Immature natural killer cell (primary cell): Measurements from ENCODE around the gene PCSK2. TPM values are rescaled to one million over a fixed set of nuclear protein-coding genes. Genes with fewer than 3 reads are reported as not detected.

Source experiments
- DNase-seq, 3 donors: peaks; one replicate each; pipeline ENCODE4 v3.0.0; 2022; ENCODE audit warnings: mixed read lengths in 1 of 3
- H3K27ac Mint-ChIP-seq, 6 donors: one replicate each; pipeline ENCODE4 v1.8.0; 2020; ENCODE audit warnings: mixed read lengths in 6 of 6, mild to moderate bottlenecking in 5 of 6, inconsistent platforms in 4 of 6, moderate library complexity in 3 of 6
- H3K27me3 Mint-ChIP-seq, 3 donors: one replicate each; pipeline ENCODE4 v1.8.0; 2020 to 2021; ENCODE audit warnings: low read depth in 3 of 3, mild to moderate bottlenecking in 3 of 3, mixed read lengths in 3 of 3, moderate library complexity in 3 of 3, inconsistent platforms in 1 of 3
- H3K36me3 Mint-ChIP-seq, 3 donors: one replicate each; pipeline ENCODE4 v1.8.0; 2020; ENCODE audit warnings: mixed read lengths in 3 of 3, inconsistent platforms in 2 of 3, mild to moderate bottlenecking in 2 of 3
- H3K4me1 Mint-ChIP-seq, 2 donors: one replicate each; pipeline ENCODE4 v1.8.0; 2020; ENCODE audit warnings: inconsistent platforms in 2 of 2, mild to moderate bottlenecking in 2 of 2, mixed read lengths in 2 of 2, moderate library complexity in 1 of 2
- H3K4me3 Mint-ChIP-seq, 5 donors: one replicate each; pipeline ENCODE4 v1.8.0; 2020; ENCODE audit warnings: mild to moderate bottlenecking in 5 of 5, mixed read lengths in 5 of 5, inconsistent platforms in 3 of 5, moderate library complexity in 3 of 5
- H3K9me3 Mint-ChIP-seq, 6 donors: one replicate each; pipeline ENCODE4 v1.8.0; 2020; ENCODE audit warnings: mild to moderate bottlenecking in 6 of 6, mixed read lengths in 6 of 6, inconsistent platforms in 4 of 6, moderate library complexity in 3 of 6
- polyA plus RNA-seq, 3 donors: library from polyadenylated mRNA; unstranded; fragments of 300-500 nt; fragmentation: Illumina TruSeq; gene quantifications; one replicate each; pipeline ENCODE4 v1.2.3, GENCODE V29; 2021

The PCSK2 gene
- polyA plus RNA-seq, 3 donors from 2014 or later: not detected

GRCh38 chr20:17530716-17531664, 304.1 kb downstream of the PCSK2 start, which contains the start of gene BFSP1:
Gene BFSP1 (minus strand): TSS chr20:17531379. CDS start chr20:17531329, 50 bp downstream.
- peaks cover 34 to 40% of the 10 kb centered on the region in 2 donors for H3K4me1 Mint-ChIP-seq

DNA sequence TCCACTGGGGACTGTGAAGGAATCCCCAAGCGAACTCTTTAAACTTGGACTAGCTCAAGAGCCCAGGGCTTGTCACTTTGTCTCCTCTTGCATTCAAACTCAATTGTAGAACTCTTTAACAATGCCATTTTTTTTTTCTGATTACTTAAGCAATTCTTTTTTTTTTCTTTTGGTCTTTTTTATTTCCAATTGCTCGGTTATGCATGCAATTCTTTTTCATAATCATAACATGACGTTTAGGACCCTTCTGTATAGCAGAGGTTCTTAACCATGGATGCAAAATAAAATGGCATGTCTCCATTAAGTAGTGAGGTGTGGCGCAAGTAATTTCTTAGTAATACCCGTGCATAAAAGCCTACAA, 304.8 kb downstream of the PCSK2 start:
- Mint-ChIP-seq H3K27me3 (peaks cover 2 to 8% (median 4%) of the 10 kb centered on the region in 3 donors), H3K36me3 (no peaks in the 10 kb centered on the region), H3K4me1 (peaks cover 34 to 43% of the 10 kb centered on the region in 2 donors), H3K27ac (peak overlapping the region; percentile 74 to 97 (median 90)), H3K9me3 (no peaks in the 10 kb centered on the region), H3K4me3 (peak overlapping the region; percentile 91 to 99 (median 95))
- no peak for DNase-seq

More at GRCh38 chr20:17530716-17531664, 304.1 kb downstream of the PCSK2 start, which contains the start of gene BFSP1:
- Mint-ChIP-seq H3K27ac (peak within 1 kb of the TSS; percentile 74 to 97 (median 90)), H3K27me3 (peaks cover 2 to 8% (median 4%) of the 10 kb centered on the region in 3 donors), H3K4me3 (peak within 1 kb of the TSS; percentile 91 to 99 (median 95)), H3K36me3 (no peaks in the 10 kb centered on the region), H3K9me3 (no peaks in the 10 kb centered on the region)
- DNase-seq: peak; percentile 43 to 68 (median 58)

DNA sequence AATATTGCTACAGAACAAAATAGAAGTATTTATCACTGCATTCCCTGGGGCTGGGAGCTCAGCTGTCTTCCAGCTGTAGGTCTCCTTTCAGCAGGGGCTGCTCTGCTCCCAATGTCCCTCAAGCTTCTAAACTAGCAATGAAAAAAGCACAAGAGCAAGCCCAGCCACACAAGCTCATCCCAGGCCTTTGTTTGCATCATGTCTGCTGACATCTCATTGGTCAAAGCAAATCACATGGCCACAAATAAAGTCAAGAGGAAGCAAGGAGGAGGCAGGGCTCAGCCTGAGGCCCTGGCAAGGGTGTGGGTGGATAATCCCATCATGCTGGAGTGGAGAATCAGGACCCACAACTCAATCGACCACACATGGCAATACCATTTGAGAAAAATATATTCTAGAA, 306.6 kb downstream of the PCSK2 start:
- Mint-ChIP-seq H3K36me3 (no peaks in the 10 kb centered on the region), H3K4me3 (peak overlapping the region in 1 of 5 donors; percentile 62), H3K27me3 (peaks cover 5 to 9% (median 8%) of the 10 kb centered on the region in 3 donors), H3K4me1 (peaks cover 40 to 48% of the 10 kb centered on the region in 2 donors), H3K27ac (peak overlapping the region in 5 of 6 donors; percentile 34 to 81 (median 65)), H3K9me3 (no peaks in the 10 kb centered on the region)
- no peak for DNase-seq

- H3K9me3 Mint-ChIP-seq: no peaks in the 10 kb centered on the region
- H3K27me3 Mint-ChIP-seq: peaks cover 5 to 9% (median 8%) of the 10 kb centered on the region in 3 donors
- H3K4me1 Mint-ChIP-seq: peaks cover 40 to 48% of the 10 kb centered on the region in 2 donors
- no peaks in the 10 kb centered on the region for H3K36me3 Mint-ChIP-seq
- H3K27ac Mint-ChIP-seq: peak overlapping the region in 5 of 6 donors; percentile 65 to 81 (median 70)
- peak overlapping the region in 2 of 5 donors; percentile 8 to 62 for H3K4me3 Mint-ChIP-seq
- DNase-seq: no peak
These were observed 307.2 kb downstream of the PCSK2 start for GRCh38 chr20:17534077-17534476.
